Liver (tissue), 9 donors: ENCODE results near the gene NAA10. TPM values are rescaled to one million over a fixed set of nuclear protein-coding genes. Genes with fewer than 3 reads are reported as not detected.

Source experiments
- DNase-seq: peaks from one replicate; pipeline ENCODE4 v3.0.0-alpha.2; 2017; ENCODE audit warnings: low spot score
- H3K27ac ChIP-seq, 2 donors: one replicate each; pipeline ENCODE4 v1.7.0; 2013; ENCODE audit warnings: inconsistent platforms in 2 of 2, low read length in 2 of 2, control low read depth in 1 of 2, low read depth in 1 of 2, mild to moderate bottlenecking in 1 of 2
- H3K27me3 ChIP-seq, 4 donors: one replicate each; pipeline versions ENCODE4 v1.6.1 to v1.7.0; 2013; ENCODE audit warnings: low read length in 3 of 4, inconsistent platforms in 1 of 4, mild to moderate bottlenecking in 1 of 4, moderate library complexity in 1 of 4; ENCODE audit not compliant: control insufficient read depth in 4 of 4, insufficient read depth in 4 of 4
- H3K36me3 ChIP-seq, 4 donors: one replicate each; pipeline versions ENCODE4 v1.6.1 to v1.7.0; 2013; ENCODE audit warnings: low read length in 3 of 4, mild to moderate bottlenecking in 3 of 4, low read depth in 1 of 4, moderate library complexity in 1 of 4; ENCODE audit not compliant: control insufficient read depth in 4 of 4, insufficient read depth in 3 of 4
- H3K4me1 ChIP-seq, 4 donors: one replicate each; pipeline versions ENCODE4 v1.6.1 to v1.7.0; 2013; ENCODE audit warnings: low read length in 3 of 4, mild to moderate bottlenecking in 3 of 4, moderate library complexity in 1 of 4; ENCODE audit not compliant: control insufficient read depth in 4 of 4, insufficient read depth in 4 of 4
- H3K4me3 ChIP-seq, 3 donors: one replicate each; pipeline versions ENCODE4 v1.6.1 to v1.7.0; 2013; ENCODE audit warnings: low read length in 3 of 3, control low read depth in 1 of 3, low read depth in 1 of 3, mild to moderate bottlenecking in 1 of 3
- H3K9ac ChIP-seq, 2 donors: one replicate each; pipeline ENCODE4 v1.7.0; 2013; ENCODE audit warnings: low read length in 2 of 2, mild to moderate bottlenecking in 2 of 2, moderate library complexity in 2 of 2, control low read depth in 1 of 2, low read depth in 1 of 2
- H3K9me3 ChIP-seq, 4 donors: one replicate each; pipeline versions ENCODE4 v1.6.1 to v1.7.0; 2013; ENCODE audit warnings: low read length in 3 of 4; ENCODE audit not compliant: control insufficient read depth in 4 of 4
- FOXA2 ChIP-seq: IDR thresholded peaks from 2 replicates; pipeline ENCODE4 v1.6.1; 2016; ENCODE audit warnings: antibody characterized with exemption
- GABPA ChIP-seq, 2 donors: IDR thresholded peaks in 1 of 2; conservative IDR thresholded peaks in 1 of 2; 2 replicates each; pipeline ENCODE4 v1.6.1; 2016; ENCODE audit warnings: antibody characterized with exemption in 2 of 2, mild to moderate bottlenecking in 1 of 2, moderate library complexity in 1 of 2
- HNF4G ChIP-seq: IDR thresholded peaks from 2 replicates; pipeline ENCODE4 v1.6.1; 2016; ENCODE audit warnings: antibody characterized with exemption
- REST ChIP-seq: IDR thresholded peaks from 2 replicates; pipeline ENCODE4 v1.6.1; 2016; ENCODE audit warnings: antibody characterized with exemption, mild to moderate bottlenecking
- RXRA ChIP-seq, 2 donors: IDR thresholded peaks; 2 replicates each; pipeline ENCODE4 v1.6.1; 2017 to 2018; ENCODE audit warnings: antibody characterized with exemption in 2 of 2, mild to moderate bottlenecking in 1 of 2
- SP1 ChIP-seq: IDR thresholded peaks from 2 replicates; pipeline ENCODE4 v1.6.1; 2018; ENCODE audit warnings: antibody characterized with exemption, mild to moderate bottlenecking
- YY1 ChIP-seq: IDR thresholded peaks from 2 replicates; pipeline ENCODE4 v1.6.1; 2016; ENCODE audit warnings: antibody characterized with exemption, mild to moderate bottlenecking
- WGBS: extraction: QIAGEN DNeasy Blood & Tissue Kit; methylation state at CpG from one replicate; pipeline ENCODE4 v1.1.7; 2013; 5-methylcytosine and 5-hydroxymethylcytosine counted together
- polyA plus RNA-seq, 2 donors: library from polyadenylated mRNA; stranded (reverse) in 1 of 2; unstranded in 1 of 2; fragments of 200-250 nt in 1 of 2; fragments of >200 nt in 1 of 2; fragmentation: Nextera tagmentation in 1 of 2; extraction: Ambion mirVana in 1 of 2; gene quantifications; one replicate each; pipeline versions ENCODE4 v1.2.1 to v1.2.3, GENCODE V29; 2013 to 2015
- total RNA-seq, 2 donors: library from RNA; depleted of rRNA; stranded (reverse); fragments of >200 nt; gene quantifications; one replicate each; pipeline ENCODE4 v1.2.3, GENCODE V29; 2014
- donor health status: healthy.
- donor health status: healthy.
- donor health status: healthy.
- donor health status: healthy.
- donor health status: healthy.

NAA10 gene
- total and polyA plus RNA-seq, 4 donors = 20.5 to 58.8 (median 44.4) TPM

GRCh38 chrX:153971124-153971449, 36.2 kb upstream of the NAA10 start:
- Histone ChIP-seq H3K27ac (peak overlapping the region; percentile 95 to 100), H3K36me3 (no peaks in the 10 kb centered on the region), H3K9ac (peak overlapping the region; percentile 57 to 92), H3K9me3 (no peaks in the 10 kb centered on the region), H3K4me3 (peak overlapping the region; percentile 76 to 98 (median 81)), H3K4me1 (peaks cover 13 to 60% (median 56%) of the 10 kb centered on the region in 4 donors), H3K27me3 (no peaks in the 10 kb centered on the region)
- under 1% methylated on average over 34 of the region's 34 CpGs for WGBS
- no peak for TF ChIP-seq HNF4G
- TF ChIP-seq GABPA (IDR thresholded peaks at IDR 0.05 in 1 of 2, conservative IDR thresholded peaks at IDR 0.05 in 1 of 2) = peak; percentile 88 to 89
- TF ChIP-seq YY1 = peak; percentile 98
- TF ChIP-seq SP1 = no peak
- peak; percentile 17 for TF ChIP-seq REST
- peak; percentile 69 for DNase-seq

- Histone ChIP-seq H3K36me3 (no peaks in the 10 kb centered on the region), H3K9me3 (no peaks in the 10 kb centered on the region), H3K27ac (peak overlapping the region; percentile 95 to 100), H3K9ac (peak overlapping the region; percentile 42 to 89), H3K27me3 (no peaks in the 10 kb centered on the region), H3K4me3 (peak overlapping the region; percentile 76 to 98 (median 81)), H3K4me1 (peaks cover 13 to 66% (median 60%) of the 10 kb centered on the region in 4 donors)
- WGBS = under 1% methylated on average over 49 of the region's 49 CpGs
- TF ChIP-seq RXRA (IDR thresholded peaks at IDR 0.05) = peak; percentile 69 to 70
- no peak for TF ChIP-seq FOXA2
- DNase-seq = no peak
Measured at GRCh38 chrX:153970357-153971123, 35.7 kb upstream of the NAA10 start.

- WGBS = under 1% methylated on average over 26 of the region's 26 CpGs
- Histone ChIP-seq H3K4me1 (peaks cover 13 to 70% (median 59%) of the 10 kb centered on the region in 4 donors), H3K36me3 (no peaks in the 10 kb centered on the region), H3K27me3 (no peaks in the 10 kb centered on the region), H3K4me3 (peak overlapping the region in 2 of 3 donors; percentile 81 to 98), H3K9me3 (no peaks in the 10 kb centered on the region), H3K9ac (no peak overlapping the region), H3K27ac (peak overlapping the region; percentile 19 to 95)
- TF ChIP-seq FOXA2 = no peak
- no peak for DNase-seq
Measured at GRCh38 chrX:153969904-153970356, 35.1 kb upstream of the NAA10 start.
